Activated effector memory CD4-positive, alpha-beta T cell treated with anti-CD3 and anti-CD28 coated beads, Interleukin-2, amount 50 U/mL, for 16 hours (primary cell): ENCODE results near the gene HSPB9.
A peak's percentile ranks its signal among the peaks of the same experiment; 100 is the strongest.

Experiments used
- DNase-seq: peaks from one replicate; pipeline ENCODE4 v3.0.0-alpha.2; 2020

The HSPB9 gene

GRCh38 chr17:42122371-42123303 is at the start of gene HSPB9:
Gene HSPB9 (plus strand): TSS chr17:42122804. CDS start chr17:42122851, 47 bp downstream.
- no peak for DNase-seq

- DNase-seq: no peak
Observed at GRCh38 chr17:42075789-42076188, 46.8 kb upstream of the HSPB9 start.

- DNase-seq: no peak
Observed at GRCh38 chr17:42076797-42077559, 45.6 kb upstream of the HSPB9 start.

GRCh38 chr17:42077755-42078154 is 44.8 kb upstream of the HSPB9 start:
- DNase-seq: no peak

GRCh38 chr17:42078396-42079043 is 44.1 kb upstream of the HSPB9 start:
- no peak for DNase-seq

- DNase-seq: no peak
Observed at GRCh38 chr17:42079541-42079940, 43.1 kb upstream of the HSPB9 start.

- no peak for DNase-seq
Observed at GRCh38 chr17:42081516-42082129, 41.0 kb upstream of the HSPB9 start.

GRCh38 chr17:42087042-42087701 is 35.4 kb upstream of the HSPB9 start:
- no peak for DNase-seq

GRCh38 chr17:42087736-42088705 is 34.6 kb upstream of the HSPB9 start:
- no peak for DNase-seq

- DNase-seq: no peak
Observed at GRCh38 chr17:42088736-42089135, 33.9 kb upstream of the HSPB9 start.

GRCh38 chr17:42090964-42091790 is 31.4 kb upstream of the HSPB9 start:
- DNase-seq: no peak

- DNase-seq: no peak
Observed at GRCh38 chr17:42092939-42093338, 29.7 kb upstream of the HSPB9 start.

GRCh38 chr17:42094375-42095069 is 28.1 kb upstream of the HSPB9 start:
- no peak for DNase-seq

- DNase-seq: no peak
Observed at GRCh38 chr17:42096360-42097111, 26.1 kb upstream of the HSPB9 start.

- DNase-seq: peak; percentile 81
Observed at GRCh38 chr17:42097691-42098631, 24.6 kb upstream of the HSPB9 start, which contains the start of gene ZNF385C. Gene ZNF385C (minus strand): TSS chr17:42098473. CDS start chr17:42063056, 35,417 bp downstream.

- no peak for DNase-seq
Observed at GRCh38 chr17:42098730-42099399, 23.7 kb upstream of the HSPB9 start.
